ENCODE results near the gene SNAI1.

The SNAI1 gene

GRCh38 chr20:49945701-49946477, 36.9 kb upstream of the SNAI1 start:
- Histone ChIP-seq H3K9ac (ENCODE audit: low read depth, low read length) (no peak overlapping the region), H3K27ac (ENCODE audit: low read length) (no peak overlapping the region), H3K9me3 (ENCODE audit: insufficient read depth, low read length, severe bottlenecking) (no peaks in the 10 kb centered on the region), H3K27me3 (ENCODE audit: insufficient read depth, low read length, poor library complexity) (no peaks in the 10 kb centered on the region), H3K4me3 (ENCODE audit: low read depth in 1 of 2, low read length in 2 of 2) (no peak overlapping the region), H3K4me1 (ENCODE audit: insufficient read depth, low read length) (no peaks in the 10 kb centered on the region), H2AFZ (ENCODE audit: low read depth, low read length) (no peak overlapping the region), H3K4me2 (ENCODE audit: insufficient read depth, low read length) (no peak overlapping the region), H3K79me2 (ENCODE audit: insufficient read depth, low read length) (peaks cover 54% of the 10 kb centered on the region), H4K20me1 (ENCODE audit: insufficient read depth, low read length) (peaks cover 46% of the 10 kb centered on the region), H3K36me3 (ENCODE audit: insufficient read depth, low read length) (peaks cover 88% of the 10 kb centered on the region)
- DNase-seq (no peak), ATAC-seq (ENCODE audit: insufficient read depth, low read depth) (no peak)
- TF ChIP-seq EZH2 (IDR thresholded peaks at IDR 0.05; ENCODE audit: borderline replicate concordance, low read depth, low read length, severe bottlenecking) (no peak), CTCF (IDR thresholded peaks at IDR 0.05; ENCODE audit: borderline replicate concordance, extremely low read depth, low read length, poor library complexity, severe bottlenecking) (no peak)

- Histone ChIP-seq H4K20me1 (ENCODE audit: insufficient read depth, low read length) (peaks cover 31% of the 10 kb centered on the region), H3K27ac (ENCODE audit: low read length) (no peak overlapping the region), H3K9me3 (ENCODE audit: insufficient read depth, low read length, severe bottlenecking) (no peaks in the 10 kb centered on the region), H3K79me2 (ENCODE audit: insufficient read depth, low read length) (peaks cover 32% of the 10 kb centered on the region), H3K27me3 (ENCODE audit: insufficient read depth, low read length, poor library complexity) (no peaks in the 10 kb centered on the region), H3K4me1 (ENCODE audit: insufficient read depth, low read length) (no peaks in the 10 kb centered on the region), H3K9ac (ENCODE audit: low read depth, low read length) (no peak overlapping the region), H3K4me2 (ENCODE audit: insufficient read depth, low read length) (no peak overlapping the region), H2AFZ (ENCODE audit: low read depth, low read length) (no peak overlapping the region), H3K36me3 (ENCODE audit: insufficient read depth, low read length) (peaks cover 90% of the 10 kb centered on the region), H3K4me3 (ENCODE audit: low read depth in 1 of 2, low read length in 2 of 2) (no peak overlapping the region)
- TF ChIP-seq EZH2 (IDR thresholded peaks at IDR 0.05; ENCODE audit: borderline replicate concordance, low read depth, low read length, severe bottlenecking) (no peak), CTCF (IDR thresholded peaks at IDR 0.05; ENCODE audit: borderline replicate concordance, extremely low read depth, low read length, poor library complexity, severe bottlenecking) (no peak)
- no peak for ATAC-seq (ENCODE audit: insufficient read depth, low read depth)
- no peak for DNase-seq
Measured at GRCh38 chr20:49948178-49948577, 34.6 kb upstream of the SNAI1 start.

- no peak for TF ChIP-seq CTCF (IDR thresholded peaks at IDR 0.05; ENCODE audit: borderline replicate concordance, extremely low read depth, low read length, poor library complexity, severe bottlenecking)
- no peak for TF ChIP-seq EZH2 (IDR thresholded peaks at IDR 0.05; ENCODE audit: borderline replicate concordance, low read depth, low read length, severe bottlenecking)
- no peak for ATAC-seq (ENCODE audit: insufficient read depth, low read depth)
- no peak overlapping the region for H3K27ac ChIP-seq (ENCODE audit: low read length)
- H3K4me3 ChIP-seq (ENCODE audit: low read depth in 1 of 2, low read length in 2 of 2), result no peak overlapping the region
- no peak overlapping the region for H3K4me2 ChIP-seq (ENCODE audit: insufficient read depth, low read length)
- no peaks in the 10 kb centered on the region for H3K4me1 ChIP-seq (ENCODE audit: insufficient read depth, low read length)
- no peaks in the 10 kb centered on the region for H3K27me3 ChIP-seq (ENCODE audit: insufficient read depth, low read length, poor library complexity)
- peaks cover 28% of the 10 kb centered on the region for H3K79me2 ChIP-seq (ENCODE audit: insufficient read depth, low read length)
- no peak for DNase-seq
- H3K9ac ChIP-seq (ENCODE audit: low read depth, low read length), result no peak overlapping the region
- peaks cover 29% of the 10 kb centered on the region for H4K20me1 ChIP-seq (ENCODE audit: insufficient read depth, low read length)
- H3K36me3 ChIP-seq (ENCODE audit: insufficient read depth, low read length), result peaks cover 93% of the 10 kb centered on the region
- no peaks in the 10 kb centered on the region for H3K9me3 ChIP-seq (ENCODE audit: insufficient read depth, low read length, severe bottlenecking)
- H2AFZ ChIP-seq (ENCODE audit: low read depth, low read length), result no peak overlapping the region
Measured at GRCh38 chr20:49948809-49949507, 33.8 kb upstream of the SNAI1 start.

Measured in DND-41 (cell line).